Measurements from ENCODE around the gene PAQR6. TPM values are rescaled to one million over a fixed set of nuclear protein-coding genes. Genes with fewer than 3 reads are reported as not detected.

PAQR6 gene
- total and polyA plus RNA-seq, 2 of the 4 experiments (the other 2 are of a cell fraction), result under 0.01 to 0.67 TPM

DNA sequence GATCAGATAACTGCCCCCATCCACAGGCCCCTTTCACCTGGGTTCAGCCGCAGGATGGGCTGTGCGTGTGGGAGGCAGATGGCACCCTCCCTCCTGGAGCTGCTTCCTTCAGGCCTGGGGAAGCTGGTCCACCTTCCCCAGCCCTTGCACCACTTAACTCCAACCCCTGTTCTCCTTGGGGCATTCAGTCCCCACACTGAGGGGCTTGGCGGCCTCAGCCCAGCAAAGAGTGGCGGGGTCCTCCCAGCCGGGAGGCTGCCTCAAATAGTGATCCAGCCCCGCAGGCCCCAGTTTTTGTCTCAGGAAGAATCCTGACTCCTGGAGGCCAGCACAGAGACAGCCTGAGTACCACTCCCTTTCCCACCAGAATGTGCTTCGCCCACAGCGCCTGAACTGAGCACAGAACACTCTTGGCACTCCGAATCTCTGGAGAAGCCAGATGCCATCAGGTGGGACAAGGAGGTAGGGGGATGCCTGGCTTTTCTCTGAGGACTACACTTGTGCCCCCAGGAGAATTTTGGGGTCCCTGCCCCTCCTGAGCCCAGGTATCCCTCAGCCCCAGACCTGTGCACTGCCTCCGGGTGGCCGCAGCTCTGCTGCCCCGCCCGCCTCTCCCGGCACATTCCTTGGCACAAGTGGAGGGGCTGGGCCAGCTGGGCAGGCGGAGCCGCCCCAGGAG, 936 bp downstream of the PAQR6 start:
- Histone ChIP-seq H3K4me3 (ENCODE audit: insufficient read depth, low read depth, low read length) (no peak overlapping the region), H4K5ac (ENCODE audit: low read depth, low read length) (no peak overlapping the region), H3K27ac (ENCODE audit: insufficient read depth, low read length) (no peak overlapping the region), H2BK15ac (ENCODE audit: low read depth, low read length) (no peak overlapping the region), H3K9me3 (ENCODE audit: control insufficient read depth, insufficient read depth, low read length) (no peaks in the 10 kb centered on the region), H2BK120ac (ENCODE audit: low read depth, low read length) (no peak overlapping the region), H3K27me3 (ENCODE audit: control insufficient read depth, insufficient read depth, low read length) (peaks cover 12% of the 10 kb centered on the region; the same call in 1 of the 2 replicates), H4K91ac (ENCODE audit: insufficient read depth, low read depth, low read length) (no peak overlapping the region), H3K18ac (ENCODE audit: low read depth, low read length) (no peak overlapping the region), H3K14ac (replicated peaks; ENCODE audit: low read depth, low read length) (no peak overlapping the region), H3K4me2 (ENCODE audit: low read depth, low read length) (no peak overlapping the region), H2BK20ac (ENCODE audit: low read depth, low read length) (no peak overlapping the region), H3K9me1 (ENCODE audit: insufficient read depth, low read length) (no peaks in the 10 kb centered on the region), H4K20me1 (ENCODE audit: insufficient read depth, low read length) (no peaks in the 10 kb centered on the region; the same call in none of the 2 replicates), H3K23ac (ENCODE audit: low read depth, low read length) (0 out of 2 replicates have a peak overlapping the region, but pooled peaks have one; percentile 10), H3K36me3 (ENCODE audit: control insufficient read depth, insufficient read depth, low read length) (peaks cover 32% of the 10 kb centered on the region), H2AK5ac (ENCODE audit: low read depth, low read length) (no peak overlapping the region), H3K9ac (ENCODE audit: low read depth, low read length) (no peak overlapping the region), H2BK5ac (ENCODE audit: low read depth, low read length, poor library complexity, severe bottlenecking) (no peak overlapping the region), H2AK9ac (replicated peaks; ENCODE audit: low read depth, low read length, poor library complexity) (peak overlapping the region; percentile 37), H4K8ac (ENCODE audit: low read depth in 2 of 2, low read length in 2 of 2) (no peak overlapping the region), H3K79me1 (ENCODE audit: low read depth in 1 of 2, low read length in 2 of 2) (no peaks in the 10 kb centered on the region), H3K4ac (ENCODE audit: low read depth, low read length) (no peak overlapping the region), H3K4me1 (ENCODE audit: control insufficient read depth, insufficient read depth, low read length) (peaks cover 2% of the 10 kb centered on the region; the same call in 1 of the 2 replicates), H2AFZ (replicated peaks; ENCODE audit: low read length, poor library complexity) (no peak overlapping the region), H3K56ac (ENCODE audit: extremely low read depth, insufficient read depth, low read length) (no peak overlapping the region)
- BruUV-seq (replicated peaks), result no TSS peak
- CTCF ChIA-PET, result no interaction called here
- 86% methylated on average over 1 of the region's 16 CpGs; no CpG with 5 or more reads in 1 of the 2 experiments for WGBS, 2 experiments (ENCODE audit: extremely low coverage in 2 of 2, insufficient read length in 1 of 2)
- no peak for DNase-seq
- ATAC-seq (ENCODE audit: low read depth), result no peak
- in situ Hi-C loops (cut with MboI; ENCODE audit: low sequenced_read_pairs), result no loop called here
- intact Hi-C loops (cut with micrococcal nuclease), result no loop called here
- TF ChIP-seq, protein P1, sequence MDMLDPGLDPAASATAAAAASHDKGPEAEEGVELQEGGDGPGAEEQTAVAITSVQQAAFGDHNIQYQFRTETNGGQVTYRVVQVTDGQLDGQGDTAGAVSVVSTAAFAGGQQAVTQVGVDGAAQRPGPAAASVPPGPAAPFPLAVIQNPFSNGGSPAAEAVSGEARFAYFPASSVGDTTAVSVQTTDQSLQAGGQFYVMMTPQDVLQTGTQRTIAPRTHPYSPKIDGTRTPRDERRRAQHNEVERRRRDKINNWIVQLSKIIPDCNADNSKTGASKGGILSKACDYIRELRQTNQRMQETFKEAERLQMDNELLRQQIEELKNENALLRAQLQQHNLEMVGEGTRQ (IDR thresholded peaks at IDR 0.05; ENCODE audit: low read depth, low read length), result no peak
- TF ChIP-seq SMC3 (IDR thresholded peaks at IDR 0.05; ENCODE audit: low read depth, low read length), result no peak
- TF ChIP-seq CHD1 (IDR thresholded peaks at IDR 0.05; ENCODE audit: low read depth, low read length), result no peak
- TF ChIP-seq MXI1 (IDR thresholded peaks at IDR 0.05; ENCODE audit: borderline replicate concordance, low read depth, low read length), result no peak
- TF ChIP-seq POLR2A (IDR thresholded peaks at IDR 0.05; ENCODE audit: low read depth, low read length), result no peak
- TF ChIP-seq, protein P2, sequence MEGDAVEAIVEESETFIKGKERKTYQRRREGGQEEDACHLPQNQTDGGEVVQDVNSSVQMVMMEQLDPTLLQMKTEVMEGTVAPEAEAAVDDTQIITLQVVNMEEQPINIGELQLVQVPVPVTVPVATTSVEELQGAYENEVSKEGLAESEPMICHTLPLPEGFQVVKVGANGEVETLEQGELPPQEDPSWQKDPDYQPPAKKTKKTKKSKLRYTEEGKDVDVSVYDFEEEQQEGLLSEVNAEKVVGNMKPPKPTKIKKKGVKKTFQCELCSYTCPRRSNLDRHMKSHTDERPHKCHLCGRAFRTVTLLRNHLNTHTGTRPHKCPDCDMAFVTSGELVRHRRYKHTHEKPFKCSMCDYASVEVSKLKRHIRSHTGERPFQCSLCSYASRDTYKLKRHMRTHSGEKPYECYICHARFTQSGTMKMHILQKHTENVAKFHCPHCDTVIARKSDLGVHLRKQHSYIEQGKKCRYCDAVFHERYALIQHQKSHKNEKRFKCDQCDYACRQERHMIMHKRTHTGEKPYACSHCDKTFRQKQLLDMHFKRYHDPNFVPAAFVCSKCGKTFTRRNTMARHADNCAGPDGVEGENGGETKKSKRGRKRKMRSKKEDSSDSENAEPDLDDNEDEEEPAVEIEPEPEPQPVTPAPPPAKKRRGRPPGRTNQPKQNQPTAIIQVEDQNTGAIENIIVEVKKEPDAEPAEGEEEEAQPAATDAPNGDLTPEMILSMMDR (conservative IDR thresholded peaks at IDR 0.05; ENCODE audit: low read depth, low read length), result no peak
- no peak for TF ChIP-seq RAD21 (IDR thresholded peaks at IDR 0.05; ENCODE audit: low read length)
- no peak for TF ChIP-seq BHLHE40 (IDR thresholded peaks at IDR 0.05; ENCODE audit: low read depth, low read length)
- TF ChIP-seq CEBPB (IDR thresholded peaks at IDR 0.05; ENCODE audit: low read depth, low read length), result no peak
- no peak for TF ChIP-seq MAZ (IDR thresholded peaks at IDR 0.05; ENCODE audit: borderline replicate concordance, low read depth, low read length)
- no peak for TF ChIP-seq NFE2L2 (IDR thresholded peaks at IDR 0.05; ENCODE audit: low read depth, low read length)
- TF ChIP-seq, protein P3, sequence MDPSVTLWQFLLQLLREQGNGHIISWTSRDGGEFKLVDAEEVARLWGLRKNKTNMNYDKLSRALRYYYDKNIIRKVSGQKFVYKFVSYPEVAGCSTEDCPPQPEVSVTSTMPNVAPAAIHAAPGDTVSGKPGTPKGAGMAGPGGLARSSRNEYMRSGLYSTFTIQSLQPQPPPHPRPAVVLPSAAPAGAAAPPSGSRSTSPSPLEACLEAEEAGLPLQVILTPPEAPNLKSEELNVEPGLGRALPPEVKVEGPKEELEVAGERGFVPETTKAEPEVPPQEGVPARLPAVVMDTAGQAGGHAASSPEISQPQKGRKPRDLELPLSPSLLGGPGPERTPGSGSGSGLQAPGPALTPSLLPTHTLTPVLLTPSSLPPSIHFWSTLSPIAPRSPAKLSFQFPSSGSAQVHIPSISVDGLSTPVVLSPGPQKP (IDR thresholded peaks at IDR 0.05; ENCODE audit: borderline replicate concordance, low read depth, low read length), result no peak
- no peak for TF ChIP-seq RFX5 (IDR thresholded peaks at IDR 0.05; ENCODE audit: low read depth, low read length)
- TF ChIP-seq MAFK (IDR thresholded peaks at IDR 0.05; ENCODE audit: low read depth, low read length), result no peak
- TF ChIP-seq RCOR1 (IDR thresholded peaks at IDR 0.05; ENCODE audit: insufficient replicate concordance, low read length), result no peak
- no peak for TF ChIP-seq FOS (IDR thresholded peaks at IDR 0.05; ENCODE audit: low read depth, low read length)
- POLR2A ChIA-PET (ENCODE audit: unreplicated experiment), result interaction anchor here (0.6 kb wide), 2 partner anchors 13 to 36 kb away, joined by 4 to 15 read pairs; partner anchors contain the start of gene SMG5
- dilution Hi-C loops (cut with HindIII; ENCODE audit: low sequenced_read_pairs, unreplicated experiment), result no loop called here
